HG03342 (cell line): Measurements from ENCODE around the gene SCN10A.

ENCODE experiments used
- ATAC-seq: cut with Tn5 transposase; IDR thresholded peaks from one replicate; pipeline ENCODE4 v1.9.1; 2021; ENCODE audit warnings: mild to moderate bottlenecking, moderate library complexity; ENCODE audit not compliant: unreplicated experiment

SCN10A gene

DNA sequence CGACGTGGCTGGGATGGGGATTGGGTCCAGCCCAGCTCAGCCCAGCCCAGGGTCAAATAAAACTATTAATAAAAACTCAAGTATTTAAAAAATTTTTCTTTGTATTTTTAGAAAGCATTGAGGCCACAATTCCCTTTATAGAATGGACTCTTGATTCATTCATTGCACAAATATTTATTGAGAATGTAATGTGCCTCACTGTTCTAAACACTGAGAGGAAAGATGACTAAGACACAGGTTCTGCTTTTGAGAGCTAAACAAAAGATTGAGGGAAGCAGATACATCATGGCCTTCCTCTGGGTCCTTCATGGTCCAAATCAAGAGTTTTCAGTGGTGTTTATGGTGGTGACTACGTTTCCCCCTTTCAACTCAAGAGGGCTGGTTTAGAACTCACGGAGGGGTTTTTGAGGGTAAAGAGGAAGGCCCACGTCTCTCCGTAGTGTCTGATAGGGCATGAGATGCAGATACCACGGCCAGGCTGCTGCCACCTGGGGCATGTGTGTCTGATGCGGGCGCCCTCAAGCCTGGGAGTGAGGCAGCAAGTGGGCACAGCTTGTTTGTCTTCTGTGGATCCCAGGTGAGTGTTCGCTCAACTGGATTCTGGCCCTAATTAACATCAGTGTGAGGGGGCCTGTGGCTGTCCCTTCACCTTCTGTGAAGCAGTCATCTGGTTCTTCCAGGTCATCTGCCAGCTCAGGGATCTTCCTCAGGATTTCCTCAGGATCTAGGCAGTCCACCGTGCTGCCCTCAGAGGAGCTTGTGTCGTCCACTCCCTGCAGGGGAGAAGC is 93.0 kb downstream of the SCN10A start:
- ATAC-seq, result no peak

DNA sequence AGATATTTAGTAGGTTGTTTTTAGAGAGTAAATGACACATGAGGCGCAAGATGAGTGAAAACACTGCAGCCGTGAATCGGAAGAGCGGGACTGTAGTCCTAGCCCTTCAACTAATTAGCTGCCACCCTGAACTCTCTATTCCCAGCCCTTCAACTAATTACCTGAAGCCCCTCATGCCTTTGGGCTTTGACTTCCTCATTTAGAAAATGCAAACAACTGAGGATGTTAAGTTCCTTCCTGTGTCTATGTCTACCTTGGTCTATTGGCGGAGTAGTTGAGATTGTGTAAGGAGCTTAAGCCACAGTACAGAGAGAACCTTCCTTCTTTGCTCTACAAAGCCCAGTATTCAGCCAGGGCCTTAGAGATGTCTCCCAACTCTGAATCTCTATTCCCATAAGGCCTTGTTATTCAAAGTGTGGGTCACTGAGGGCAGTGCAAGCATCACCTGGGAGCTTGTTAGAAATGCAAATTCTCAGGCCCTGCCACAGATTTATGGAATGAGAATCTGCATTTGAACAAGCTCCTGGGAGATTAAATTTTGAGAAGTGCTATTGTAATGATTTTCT is 94.7 kb downstream of the SCN10A start:
- no peak for ATAC-seq

GRCh38 chr3:38720465-38720864 is 95.6 kb downstream of the SCN10A start:
- no peak for ATAC-seq

DNA sequence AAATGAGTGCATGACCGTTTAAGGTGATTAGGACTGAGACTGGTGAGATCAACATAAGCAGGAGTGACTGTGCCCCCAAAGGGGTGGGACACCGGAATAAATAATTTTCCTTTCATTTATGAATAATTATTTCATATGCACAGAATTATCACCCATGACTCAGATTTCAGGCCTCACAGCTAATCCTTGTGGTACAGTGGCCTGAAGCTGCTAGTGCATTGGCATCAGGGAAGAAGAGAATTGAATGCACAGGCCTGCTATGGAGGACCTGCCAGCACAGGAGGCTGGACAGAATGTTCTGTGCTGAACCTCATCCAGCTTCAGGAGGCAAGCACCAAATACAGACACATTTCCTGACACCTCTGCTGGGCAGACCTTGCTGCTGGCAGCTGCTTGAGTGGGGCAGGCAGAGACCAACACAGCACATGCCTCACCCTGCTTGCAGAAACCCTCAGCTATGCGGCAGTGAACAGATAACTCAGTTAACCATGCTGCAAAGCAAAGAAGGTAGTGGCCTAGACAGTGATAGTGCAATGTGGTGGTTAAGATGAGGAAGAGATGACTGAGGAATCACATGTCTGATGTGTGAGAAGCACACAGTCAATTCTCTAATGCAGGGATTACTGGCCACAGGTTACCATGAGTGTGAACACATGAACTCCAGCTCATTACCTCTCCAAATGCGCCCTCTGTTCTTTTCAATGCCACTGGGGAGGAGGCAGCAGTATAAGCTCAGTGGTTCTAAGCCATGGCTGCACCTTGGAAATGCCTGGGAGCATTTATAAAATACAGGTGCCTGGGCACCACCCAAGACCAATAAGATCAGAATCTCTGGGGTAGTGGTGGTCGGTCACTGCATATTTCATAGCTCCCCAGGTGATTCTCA is 98.4 kb downstream of the SCN10A start:
- no peak for ATAC-seq

DNA sequence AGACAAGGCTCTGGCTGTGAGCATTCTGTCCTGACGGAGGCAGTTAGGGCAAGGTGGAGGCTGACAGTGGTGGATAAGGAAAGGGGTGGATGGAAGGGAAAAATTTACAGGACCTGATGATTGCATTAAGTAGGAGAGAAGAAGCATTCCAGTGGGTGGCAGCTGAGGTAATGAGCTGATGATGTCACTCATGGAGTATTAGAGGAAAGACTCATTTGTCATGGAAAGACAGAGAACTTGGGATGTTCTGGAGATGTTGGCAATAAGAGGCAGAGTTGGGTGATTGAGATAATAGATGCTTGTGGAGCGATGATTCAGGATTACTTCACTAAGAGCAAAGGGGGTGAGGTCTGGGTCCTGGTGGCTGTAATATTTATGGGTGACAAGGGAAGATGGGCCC is 102.9 kb downstream of the SCN10A start:
- ATAC-seq, result no peak

DNA sequence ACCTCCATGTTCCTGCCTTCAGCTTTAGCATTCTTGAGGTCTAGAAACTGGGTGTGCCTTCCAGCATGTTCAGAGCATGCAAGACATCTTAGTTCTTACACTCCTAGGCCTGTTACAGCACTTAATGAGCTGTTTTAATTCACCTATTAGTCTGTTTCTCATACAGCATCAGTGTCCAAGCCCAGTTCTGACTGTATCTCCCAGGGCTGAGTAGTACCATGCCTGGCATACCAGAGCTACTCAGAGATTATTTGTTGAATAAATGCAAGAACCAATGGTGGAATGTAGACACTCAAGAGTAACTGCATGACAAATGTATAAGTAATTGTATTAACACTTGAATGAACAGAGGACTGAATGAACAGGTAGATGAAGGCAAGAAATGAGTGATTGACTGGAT is 104.7 kb downstream of the SCN10A start:
- ATAC-seq, result no peak

GRCh38 chr3:38707730-38708129 is 108.3 kb downstream of the SCN10A start:
- ATAC-seq, result no peak

DNA sequence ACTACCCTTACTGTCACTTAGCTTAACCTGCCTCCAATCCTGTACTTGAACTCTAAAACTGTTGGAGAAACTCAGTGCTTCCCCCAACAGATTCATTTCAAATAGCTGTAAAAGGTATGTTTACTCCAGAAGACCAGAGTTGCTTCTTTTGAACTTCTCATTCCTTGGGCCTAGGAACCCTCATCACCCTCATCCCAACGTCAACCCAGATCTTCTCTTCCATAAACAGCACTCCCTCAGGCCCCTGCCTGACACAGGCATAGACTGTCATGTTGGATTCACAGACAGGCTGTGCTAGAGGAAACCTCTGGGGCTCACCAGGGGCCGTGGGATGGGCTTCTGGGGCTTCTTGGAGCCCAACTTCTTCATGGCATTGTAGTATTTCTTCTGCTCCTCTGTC is 109.1 kb downstream of the SCN10A start:
- ATAC-seq, result no peak

DNA sequence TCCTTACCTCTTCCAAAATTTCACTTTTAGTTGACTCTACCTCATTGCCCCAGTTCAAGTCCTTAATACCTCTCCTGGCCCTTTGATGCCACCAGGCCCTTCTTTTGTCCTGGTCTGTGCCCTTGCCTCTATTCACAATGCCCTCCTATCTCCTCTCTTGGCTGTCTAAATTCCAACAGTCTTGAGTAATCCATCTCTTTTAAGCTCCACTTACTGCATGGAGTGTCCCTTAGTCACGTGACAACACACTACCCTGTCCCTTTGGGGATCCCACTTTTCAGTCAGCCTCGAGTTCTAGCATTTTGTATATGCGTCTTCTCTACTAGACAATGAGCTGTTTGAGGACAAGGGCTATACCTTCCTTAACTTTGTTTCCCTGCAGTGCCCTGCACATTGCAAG is 113.8 kb downstream of the SCN10A start:
- no peak for ATAC-seq

GRCh38 chr3:38698760-38699159 is 117.3 kb downstream of the SCN10A start:
- no peak for ATAC-seq

DNA sequence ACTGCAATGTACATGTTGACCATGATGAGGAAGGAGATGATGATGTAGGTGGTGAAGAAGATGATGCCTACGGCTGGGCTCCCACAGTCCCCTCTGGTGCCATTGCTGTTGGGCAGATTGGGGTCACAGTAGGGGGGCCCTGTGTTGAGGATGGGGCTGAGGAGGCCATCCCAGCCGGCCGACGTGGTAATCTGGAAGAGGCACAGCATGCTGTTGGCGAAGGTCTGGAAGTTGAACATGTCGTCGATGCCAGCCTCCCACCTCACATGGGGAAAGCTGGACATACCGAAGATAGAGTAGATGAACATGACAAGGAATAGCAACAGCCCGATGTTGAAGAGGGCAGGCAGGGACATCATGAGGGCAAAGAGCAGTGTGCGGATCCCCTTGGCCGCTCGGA is 118.0 kb downstream of the SCN10A start:
- no peak for ATAC-seq

DNA sequence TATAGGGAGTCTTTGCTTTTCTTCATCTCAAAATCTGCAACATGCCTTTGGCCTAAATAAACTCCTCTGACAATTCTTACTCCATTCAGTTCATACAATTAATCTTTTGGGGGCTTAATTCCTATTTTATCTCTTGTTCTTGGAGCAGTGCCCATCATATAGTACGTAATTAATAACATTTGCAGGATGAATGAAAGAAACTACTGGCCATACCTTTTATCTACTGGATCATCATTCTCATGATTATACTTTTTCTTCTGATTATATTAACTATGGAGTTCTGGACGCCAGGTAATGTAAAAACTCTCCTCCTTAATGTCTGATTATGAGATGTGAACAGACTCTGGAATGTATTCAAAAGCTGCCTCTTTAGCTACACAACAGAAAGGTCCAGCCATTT is 120.0 kb downstream of the SCN10A start:
- ATAC-seq, result no peak

- no peak for ATAC-seq
Observed at GRCh38 chr3:38690185-38690584, 125.8 kb downstream of the SCN10A start.

DNA sequence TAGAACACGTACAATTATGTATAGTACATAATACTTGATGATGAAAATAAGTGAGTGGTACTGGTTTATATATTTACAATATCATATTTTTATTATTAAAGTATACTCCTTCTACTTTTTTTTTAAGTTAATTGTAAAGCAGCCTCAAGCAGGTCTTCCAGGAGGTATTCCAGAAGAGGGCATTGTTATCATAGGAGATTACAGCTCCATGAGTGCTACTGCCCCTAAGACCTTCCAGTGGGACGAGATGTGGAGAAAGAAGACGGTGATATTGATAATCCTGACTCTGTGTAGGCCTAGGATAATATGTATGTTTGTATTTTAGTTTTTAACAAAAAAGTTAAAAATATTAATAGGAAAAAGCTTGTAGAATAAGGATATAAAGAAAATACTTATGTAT is 126.2 kb downstream of the SCN10A start:
- no peak for ATAC-seq

DNA sequence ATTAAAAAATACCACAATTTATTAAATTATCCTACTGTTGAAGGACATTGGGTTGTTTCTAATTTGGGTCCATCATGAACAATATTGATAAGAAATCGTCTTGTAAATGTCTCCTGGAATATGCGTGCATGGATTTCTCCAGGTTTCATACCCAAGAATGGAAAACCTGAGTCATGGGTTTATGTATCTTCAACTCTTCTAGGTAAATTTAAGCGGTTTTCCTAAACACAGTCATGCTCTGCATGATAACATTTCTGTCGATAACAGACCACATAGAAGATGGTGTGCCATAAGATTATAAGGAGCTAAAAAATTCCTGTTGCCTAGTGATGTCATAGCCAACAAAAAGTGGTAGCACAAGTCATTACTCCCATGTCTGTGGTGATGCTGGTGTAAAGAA is 126.7 kb downstream of the SCN10A start:
- ATAC-seq, result no peak

DNA sequence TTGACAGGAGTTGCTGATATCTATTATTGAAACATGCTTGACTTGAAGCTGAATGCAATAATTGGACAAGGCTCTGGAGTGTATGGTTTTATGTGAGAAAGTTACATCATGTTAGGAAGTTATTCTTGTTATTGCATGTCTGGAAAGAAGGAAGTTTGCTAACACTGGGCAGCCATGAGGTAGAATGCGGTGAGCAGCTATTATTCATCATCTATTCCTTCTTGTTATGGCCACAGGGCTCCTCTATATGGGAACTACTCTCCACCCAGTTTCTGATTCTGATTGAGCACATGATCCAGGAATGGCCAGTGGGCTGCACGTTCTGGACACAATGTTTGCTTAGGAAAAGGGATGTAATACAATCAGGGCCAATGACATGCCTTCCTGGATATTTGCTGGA is 128.7 kb downstream of the SCN10A start:
- no peak for ATAC-seq

GRCh38 chr3:38684546-38684945 is 131.5 kb downstream of the SCN10A start:
- no peak for ATAC-seq

GRCh38 chr3:38669668-38670067 is 146.3 kb downstream of the SCN10A start:
- no peak for ATAC-seq

- ATAC-seq, result no peak
Observed at GRCh38 chr3:38662544-38662943, 153.5 kb downstream of the SCN10A start.

- ATAC-seq, result no peak
Observed at GRCh38 chr3:38658841-38659240, 157.2 kb downstream of the SCN10A start.

GRCh38 chr3:38657369-38657768 is 158.6 kb downstream of the SCN10A start:
- ATAC-seq, result no peak
